Activated CD8-positive, alpha-beta memory T cell treated with anti-CD3 and anti-CD28 coated beads for 1 hour (primary cell): ENCODE results near the gene HOPX.
"Not testable (repeated sequence)": the region's sequence is repeated elsewhere in the genome, so short reads cannot be mapped to it uniquely, and the experiment has no call there.

Experiments used
- DNase-seq, 2 donors: peaks; one replicate each; pipeline ENCODE4 v3.0.0-alpha.2; 2020; ENCODE audit warnings: low read depth in 1 of 2; ENCODE audit errors: extremely low read depth in 1 of 2

Gene HOPX

DNA sequence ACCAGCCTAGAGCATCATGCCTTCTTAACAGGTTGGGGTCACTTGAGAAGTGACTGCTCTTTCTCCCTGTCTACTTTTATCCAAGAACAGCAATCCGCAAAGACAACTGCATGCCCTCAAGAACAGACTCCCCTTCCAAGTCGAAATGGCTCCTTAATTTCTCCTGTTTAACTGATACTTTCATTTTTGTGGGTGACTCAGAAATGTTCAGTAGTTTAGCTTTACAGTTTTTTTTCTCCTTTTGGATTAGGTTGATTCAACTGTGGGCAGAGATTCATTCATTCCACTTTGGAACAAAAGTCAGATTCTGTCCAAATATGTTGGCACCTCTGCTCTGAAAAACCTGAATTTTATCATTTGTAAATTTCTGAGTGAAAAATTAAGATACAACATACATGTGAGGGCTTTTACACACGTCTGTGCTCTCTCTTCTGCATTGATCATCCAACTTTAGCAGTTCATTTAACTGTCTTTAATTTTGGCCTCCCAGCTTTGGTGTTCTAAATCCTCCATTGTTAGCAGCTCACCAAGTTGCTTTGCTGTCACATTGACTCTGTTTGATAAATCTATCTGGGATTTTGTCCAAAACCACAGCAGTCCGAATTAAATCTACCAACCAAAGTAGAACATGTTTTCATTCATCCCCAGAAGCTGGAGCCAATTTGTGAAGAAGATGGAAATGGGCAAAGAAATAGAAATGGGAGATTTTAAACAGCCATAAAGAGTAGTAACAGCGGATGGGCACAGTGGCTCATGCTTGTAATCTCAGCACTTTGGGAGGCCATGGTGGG, 50.0 kb downstream of the HOPX start:
- DNase-seq: no peak

DNA sequence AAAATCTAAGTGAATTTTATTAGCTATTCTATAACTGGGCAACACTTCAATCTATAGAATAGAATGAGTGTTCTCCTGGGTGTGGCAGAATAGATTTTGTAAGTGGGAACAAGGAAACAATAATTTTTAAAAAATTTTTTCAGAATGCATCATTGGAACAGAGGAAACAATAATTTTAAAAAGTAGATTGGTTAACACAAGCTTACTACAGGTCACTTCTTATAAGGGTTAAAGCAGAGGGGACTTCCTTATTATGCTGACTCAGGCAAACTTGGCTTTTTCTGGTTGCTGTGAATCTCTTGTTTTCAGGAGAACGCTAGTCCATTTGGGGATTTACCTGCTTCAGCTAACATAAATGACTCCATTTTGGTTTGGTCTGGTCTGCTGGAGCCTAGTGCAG, 52.5 kb downstream of the HOPX start:
- no peak for DNase-seq

DNA sequence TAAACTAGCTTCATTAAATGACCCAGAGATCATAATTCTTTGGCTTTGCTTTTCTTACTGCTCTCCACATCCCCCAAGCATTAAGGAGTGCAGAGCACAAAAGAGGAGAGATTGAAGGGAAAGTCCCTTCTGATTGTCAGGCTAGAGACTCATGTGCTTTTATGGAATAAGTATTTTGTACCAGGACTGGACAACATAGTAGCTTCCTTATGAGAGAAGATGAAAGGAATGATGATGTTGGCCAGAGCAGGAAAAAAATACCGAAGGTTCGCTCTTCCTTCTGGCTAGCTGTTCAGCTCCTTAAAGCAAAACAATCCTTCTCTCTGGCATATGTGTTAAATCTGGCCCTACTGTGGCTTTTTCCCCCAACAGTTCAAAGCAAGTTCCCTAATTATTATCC, 53.1 kb downstream of the HOPX start:
- DNase-seq: no peak

DNA sequence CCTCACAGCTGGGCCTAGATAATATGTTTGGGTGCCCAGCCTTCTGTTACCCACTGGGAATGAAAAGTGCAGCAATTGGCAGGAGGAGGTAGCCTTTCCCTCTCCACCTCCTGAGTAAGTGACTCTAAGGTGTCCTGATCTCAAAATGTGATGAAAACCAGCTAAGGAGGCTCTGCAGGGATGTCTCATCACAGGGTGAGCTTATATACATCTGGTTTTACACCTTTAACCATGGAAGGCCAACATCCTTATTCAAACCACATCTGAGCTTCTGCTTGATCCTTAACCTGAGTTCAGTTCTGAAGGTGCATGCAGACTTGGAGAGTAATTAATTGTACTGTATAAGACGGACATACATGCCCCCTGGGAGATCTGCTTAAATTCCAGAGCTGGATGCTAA, 53.7 kb downstream of the HOPX start:
- no peak for DNase-seq

DNA sequence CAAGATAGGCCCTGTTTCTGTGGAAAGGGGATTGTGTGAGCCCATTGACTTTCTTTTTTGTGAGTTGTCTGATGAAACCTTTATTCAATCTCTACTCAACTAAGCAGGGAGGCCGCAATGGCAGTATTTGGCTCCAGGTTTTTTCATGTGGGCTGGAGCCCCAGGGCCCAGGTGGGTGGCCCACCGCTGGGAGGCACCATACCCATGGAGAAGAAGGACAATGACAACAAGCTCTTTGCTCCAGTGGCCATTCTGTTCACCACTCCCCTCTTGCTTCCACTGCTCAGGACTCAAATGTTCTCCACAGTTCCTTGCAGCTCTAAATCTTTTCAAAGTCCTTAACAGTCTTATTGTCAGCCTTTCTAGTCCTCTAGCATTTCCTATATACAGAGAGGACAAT, 54.1 kb downstream of the HOPX start:
- DNase-seq: no peak

DNA sequence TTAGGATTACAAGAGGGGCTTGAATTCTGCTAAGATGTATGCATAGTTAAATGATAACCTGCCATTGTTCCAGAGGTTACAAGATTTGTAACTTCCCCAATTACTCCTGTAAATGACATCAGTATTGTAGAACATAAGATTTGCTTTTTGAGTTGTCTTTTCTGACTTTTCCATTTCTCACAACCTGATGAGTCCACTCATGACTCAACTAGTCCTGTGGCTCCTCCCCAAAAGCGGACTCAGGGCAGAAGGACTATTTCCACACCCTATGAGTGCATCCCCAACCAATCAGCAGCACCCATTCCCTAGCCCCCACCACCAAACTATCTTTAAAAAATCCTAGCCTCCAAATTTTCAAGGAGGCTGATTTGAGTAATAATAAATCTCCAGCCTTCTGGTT, 54.7 kb downstream of the HOPX start:
- DNase-seq: no peak

DNA sequence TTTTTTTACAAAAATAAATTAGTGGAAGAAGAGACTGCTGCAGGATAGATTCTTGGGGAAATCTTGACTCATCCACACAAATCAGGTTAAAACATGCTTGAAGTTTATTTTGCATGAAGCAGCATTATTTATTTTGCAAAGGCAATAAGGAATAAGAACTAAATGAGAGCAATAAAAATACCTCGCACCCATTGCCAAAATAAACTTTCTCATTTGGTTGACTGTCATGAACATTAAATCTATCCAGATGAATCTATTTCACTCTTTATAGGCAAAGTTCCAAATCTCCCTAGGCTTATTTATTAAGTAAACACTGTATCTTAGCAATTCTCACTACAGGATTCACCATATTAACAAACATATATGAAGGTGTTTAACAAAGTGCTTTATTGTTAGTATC, 58.9 kb downstream of the HOPX start:
- no peak for DNase-seq

DNA sequence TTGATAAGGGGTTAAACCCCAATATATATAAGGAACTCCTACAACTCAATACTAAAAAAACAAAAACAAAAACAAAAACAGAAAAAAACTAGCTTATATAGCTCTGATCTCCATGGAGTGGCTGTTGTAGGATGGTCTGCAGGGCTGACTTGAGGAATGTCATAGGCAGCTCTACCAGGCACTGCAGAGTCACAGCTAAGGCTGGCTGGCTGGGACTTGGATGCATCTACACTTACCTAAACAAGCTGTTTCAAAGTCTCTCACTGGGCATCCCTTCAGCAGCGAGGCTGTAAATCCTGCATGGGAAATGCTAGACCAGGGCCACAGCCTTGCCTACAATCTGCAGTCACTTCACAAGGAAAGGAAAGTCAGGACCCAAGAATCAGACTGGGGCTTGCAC, 61.3 kb downstream of the HOPX start:
- no peak for DNase-seq

DNA sequence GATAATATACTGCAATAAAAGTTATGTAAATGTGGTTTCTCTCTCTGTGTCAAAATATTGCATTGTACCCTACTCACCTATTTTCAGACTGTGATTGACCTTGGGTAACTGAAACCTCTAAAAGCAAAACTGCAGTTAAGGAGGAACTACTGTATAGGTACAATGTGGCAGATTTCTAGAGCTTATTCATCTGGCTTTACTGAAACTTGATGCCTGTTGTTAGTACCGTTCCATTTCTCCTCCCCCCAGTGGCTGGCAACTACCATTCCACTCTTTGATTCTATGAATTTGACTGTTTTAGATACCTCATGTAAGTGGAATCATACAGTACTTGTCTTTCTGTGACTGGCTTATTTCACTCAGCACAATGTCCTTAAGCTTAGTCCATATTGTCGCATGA, 61.9 kb downstream of the HOPX start:
- DNase-seq: no peak

DNA sequence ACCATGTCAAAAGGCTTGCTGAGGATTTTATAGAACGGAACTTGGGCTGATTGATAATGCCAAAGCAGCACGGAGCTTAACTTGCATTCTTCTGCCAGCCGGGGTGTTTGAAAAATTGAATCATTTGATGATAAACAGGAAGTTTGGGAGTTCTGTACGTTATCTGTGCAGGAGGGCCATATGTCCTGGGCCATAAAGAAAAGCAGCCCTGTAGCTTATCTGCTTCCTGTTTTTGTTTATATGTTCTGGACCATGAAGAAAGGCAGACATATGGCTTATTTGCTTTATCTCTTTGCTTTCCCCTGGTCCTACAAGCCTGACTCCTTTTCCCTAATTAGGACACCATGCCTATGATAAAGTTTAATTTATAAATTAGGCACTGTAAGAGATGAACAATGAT, 62.4 kb downstream of the HOPX start:
- no peak for DNase-seq

DNA sequence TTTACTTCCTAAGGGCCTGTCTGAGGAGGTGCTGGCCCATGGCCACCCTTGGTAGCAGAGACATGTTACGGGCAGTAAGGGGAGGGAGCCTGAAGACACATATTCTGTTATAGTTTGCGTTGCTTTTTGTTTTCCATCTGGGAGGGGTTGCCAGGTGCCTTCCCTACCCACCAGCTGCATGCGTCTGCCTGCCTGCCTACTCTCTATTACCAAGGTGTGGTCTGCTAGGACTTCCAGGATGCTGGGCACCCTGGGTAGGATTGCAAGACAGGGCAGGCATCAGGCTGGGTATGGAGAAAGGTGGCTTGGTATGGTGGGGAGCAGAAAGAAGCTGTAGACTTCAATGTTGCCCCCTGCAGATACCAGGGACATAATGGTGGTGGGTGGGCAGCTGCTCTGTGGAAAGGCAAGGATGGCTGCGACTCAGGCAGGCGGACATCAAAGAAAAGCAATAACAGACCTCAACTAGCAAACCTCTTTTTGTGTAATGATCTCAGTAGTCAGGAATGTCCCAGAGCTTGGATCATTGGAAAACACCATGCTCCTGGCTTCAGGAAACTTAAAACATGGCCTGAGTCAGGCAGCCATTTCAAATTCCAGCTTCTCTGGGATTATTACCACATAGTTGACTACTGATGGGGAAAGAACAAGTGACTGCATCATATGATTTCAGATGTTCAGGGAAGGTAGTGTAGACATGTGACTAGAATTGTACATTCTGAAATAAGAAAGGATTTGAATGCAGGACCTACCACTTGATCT, 67.8 kb downstream of the HOPX start:
- no peak for DNase-seq

DNA sequence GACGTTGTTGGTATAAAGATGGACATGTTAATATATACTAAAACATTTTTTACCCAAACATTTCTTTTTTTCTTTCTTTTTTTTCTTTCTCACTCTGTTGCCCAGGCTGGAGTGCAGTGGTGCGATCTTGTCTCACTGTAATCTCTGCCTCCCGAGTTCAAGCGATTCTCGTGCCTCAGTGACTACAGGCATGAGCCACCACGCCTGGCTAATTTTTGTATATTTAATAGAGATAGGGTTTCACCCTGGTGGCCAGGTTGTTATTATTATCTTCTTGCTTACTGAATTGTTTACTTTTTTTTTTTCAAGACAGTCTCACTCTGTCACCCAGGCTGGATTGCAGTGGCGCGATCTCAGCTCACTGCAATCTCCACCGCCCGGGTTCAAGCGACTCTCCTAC, 68.8 kb downstream of the HOPX start:
- DNase-seq: no peak

DNA sequence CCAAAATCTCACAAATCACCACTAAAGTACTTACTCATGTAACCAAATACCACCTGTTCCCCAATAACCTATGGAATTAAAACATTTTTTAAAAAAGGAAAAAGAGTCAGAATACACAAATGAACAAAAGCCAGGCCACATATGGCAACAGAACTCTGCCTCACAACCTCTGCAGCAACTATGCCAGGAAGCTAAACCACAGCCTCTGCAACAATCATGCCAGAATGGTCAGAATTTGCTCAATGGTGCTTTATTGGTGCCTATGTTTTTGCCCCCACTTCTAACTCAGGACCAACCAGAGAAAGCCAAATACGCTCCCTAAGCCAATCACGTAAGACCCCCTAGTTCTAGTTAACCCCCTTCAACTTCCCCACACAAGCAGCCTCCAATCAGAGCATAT, 69.6 kb downstream of the HOPX start:
- no peak for DNase-seq

DNA sequence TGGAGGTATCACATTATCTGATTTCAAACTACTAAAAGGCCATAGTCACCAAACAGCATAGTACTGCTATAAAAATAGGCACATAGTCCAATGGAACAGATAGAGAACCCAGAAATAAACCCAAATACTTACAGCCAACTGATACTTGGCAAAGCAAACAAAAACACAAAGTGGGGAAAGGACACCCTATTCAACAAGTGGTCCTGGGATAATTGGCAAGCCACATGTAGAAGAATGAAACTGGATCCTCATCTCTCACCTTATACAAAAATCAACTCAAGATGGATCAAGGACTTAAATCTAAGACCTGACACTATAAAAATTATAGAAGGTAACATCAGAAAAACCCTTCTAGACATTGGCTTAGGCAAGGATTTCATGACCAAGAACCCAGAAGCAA, 70.9 kb downstream of the HOPX start:
- not testable (repeated sequence) for DNase-seq

DNA sequence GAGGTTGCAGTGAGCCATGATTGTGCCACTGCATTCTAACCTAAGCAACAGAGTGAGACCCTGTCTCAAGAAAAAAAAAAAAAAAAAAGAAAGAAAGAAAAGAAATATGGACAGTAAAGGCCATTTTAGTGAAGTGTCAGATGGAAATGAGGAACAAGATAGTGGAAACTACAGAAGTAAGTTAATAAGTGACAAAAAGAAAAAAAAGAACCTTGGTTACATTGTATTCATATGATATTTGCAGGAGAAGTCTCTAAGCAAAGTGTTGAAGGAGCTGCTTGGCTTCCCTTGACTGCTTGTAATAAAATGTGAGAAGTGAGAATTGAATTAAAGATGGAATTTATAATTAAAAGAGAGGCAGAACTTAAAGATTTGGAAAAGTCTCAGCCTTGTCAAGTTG, 73.2 kb downstream of the HOPX start:
- no peak for DNase-seq

DNA sequence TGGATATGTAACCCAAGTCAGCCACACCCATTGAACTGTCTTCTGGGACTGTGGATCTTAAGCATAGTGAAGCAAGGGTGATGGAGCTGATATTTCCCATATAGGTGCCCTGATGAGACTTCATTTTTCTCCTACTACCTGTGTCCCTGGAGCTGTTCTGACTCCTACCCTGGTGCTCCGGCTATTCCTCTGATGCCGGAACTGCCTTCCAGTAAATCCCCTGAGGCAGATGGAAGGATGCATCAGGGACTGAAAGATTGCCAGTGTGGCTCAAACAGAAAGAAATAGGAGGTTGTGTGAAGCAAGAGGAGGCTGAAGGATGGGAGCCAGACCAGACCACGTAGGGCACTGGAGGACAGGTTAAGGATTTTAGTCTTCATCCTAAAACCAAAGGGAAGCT, 74.7 kb downstream of the HOPX start:
- no peak for DNase-seq

DNA sequence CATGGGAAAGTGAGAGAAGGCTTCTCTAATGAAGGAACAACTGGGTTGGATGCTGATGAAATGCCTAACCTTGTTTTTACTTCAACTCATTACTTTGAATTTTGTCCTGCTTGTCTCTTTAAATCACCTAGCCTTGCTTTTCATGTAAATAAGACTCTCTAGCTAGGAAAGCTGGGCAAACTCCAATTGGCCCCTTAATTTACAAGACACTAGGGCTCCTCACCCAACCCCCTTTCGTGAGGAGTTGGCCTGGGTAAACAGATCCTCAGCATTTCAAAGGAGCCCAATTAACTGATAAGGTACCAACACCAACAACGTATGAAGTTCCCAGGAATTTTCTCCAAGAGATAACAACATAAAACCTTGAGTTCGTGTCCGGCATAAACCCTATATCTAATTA, 75.6 kb downstream of the HOPX start:
- not testable (repeated sequence) for DNase-seq

DNA sequence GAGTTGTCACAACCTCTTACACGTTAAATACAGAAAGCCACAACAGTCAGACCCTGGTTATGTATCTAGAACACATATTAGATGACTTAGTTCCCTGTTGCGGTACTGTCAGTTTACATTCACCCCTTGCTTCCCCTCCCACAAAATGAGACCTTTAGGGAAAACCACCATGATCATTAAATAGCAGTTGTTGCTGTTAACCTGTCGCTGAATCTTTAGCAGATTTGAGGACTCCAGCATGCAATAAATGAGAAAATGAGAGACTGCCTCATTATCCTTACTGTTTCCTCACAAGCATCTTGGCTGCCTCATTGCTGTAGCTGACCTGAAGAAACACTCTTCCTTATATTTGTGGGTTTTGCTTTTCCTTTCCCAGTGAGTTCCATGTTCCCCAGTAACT, 77.8 kb downstream of the HOPX start:
- no peak for DNase-seq
